OCI-LY7 (cell line): ENCODE measurements around the gene THSD7B. TPM values are rescaled to one million over a fixed set of nuclear protein-coding genes. Genes with fewer than 3 reads are reported as not detected.

Source experiments
- BruUV-seq: library from RNA; stranded (reverse); fragments of 400-500 nt; replicated peaks from 2 replicates; lab custom pipeline; 2021; lab: Mats Ljungman, UMichigan
- CTCF ChIA-PET: fragments of 300-600 bp; sonication (Branson Sonifier 250); formaldehyde crosslinking; loops from one replicate; lab custom pipeline; 2022; ENCODE audit warnings: antibody characterized with exemption; ENCODE audit not compliant: unreplicated experiment; lab: Charles Lee
- POLR2A ChIA-PET: fragments of 300-600 bp; sonication (Branson Sonifier 250); formaldehyde crosslinking; loops from one replicate; lab custom pipeline; 2022; ENCODE audit warnings: antibody characterized with exemption; lab: Charles Lee
- DNase-seq: peaks from one replicate; pipeline ENCODE4 v3.0.0-alpha.2; 2015; ENCODE audit warnings: low spot score
- H2AFZ ChIP-seq: fragments of 200-600 bp; sonication (generic), shearing (Covaris generic); 2 replicates; pipeline ENCODE4 v1.6.1; 2014; ENCODE audit warnings: mild to moderate bottlenecking, antibody characterized with exemption, low read length, moderate library complexity
- H3K27ac ChIP-seq: fragments of 200-600 bp; sonication (generic); 2 replicates; pipeline ENCODE4 v1.5.1; 2014; ENCODE audit warnings: mixed run types, low read depth, mild to moderate bottlenecking, moderate library complexity, low read length, inconsistent platforms; ENCODE audit not compliant: poor library complexity, severe bottlenecking
- H3K36me3 ChIP-seq: fragments of 200-600 bp; sonication (generic); 2 replicates; pipeline ENCODE4 v1.6.1; 2014; ENCODE audit warnings: mild to moderate bottlenecking, antibody characterized with exemption, low read length, moderate library complexity, mixed read lengths; ENCODE audit not compliant: insufficient read depth
- H3K4me1 ChIP-seq: fragments of 200-600 bp; sonication (generic); 2 replicates; pipeline ENCODE4 v1.5.1; 2014; ENCODE audit warnings: mild to moderate bottlenecking, low read length; ENCODE audit not compliant: insufficient read depth, poor library complexity, severe bottlenecking
- H3K4me2 ChIP-seq: fragments of 200-600 bp; sonication (generic); 2 replicates; pipeline ENCODE4 v1.6.1; 2014; ENCODE audit warnings: mild to moderate bottlenecking, low read length
- H3K4me3 ChIP-seq: fragments of 200-600 bp; sonication (generic); 2 replicates; pipeline ENCODE4 v1.5.1; 2014; ENCODE audit warnings: mild to moderate bottlenecking, low read depth, low read length; ENCODE audit not compliant: poor library complexity, severe bottlenecking
- H3K79me2 ChIP-seq: fragments of 200-600 bp; sonication (generic); 2 replicates; pipeline ENCODE4 v1.6.1; 2016; ENCODE audit warnings: low read depth, mild to moderate bottlenecking, low read length, moderate library complexity, mixed read lengths; ENCODE audit not compliant: insufficient read depth
- H3K9me2 ChIP-seq: fragments of 200-600 bp; sonication (generic); 2 replicates; pipeline ENCODE4 v1.6.1; 2016; ENCODE audit warnings: mild to moderate bottlenecking, low read length, mixed read lengths; ENCODE audit not compliant: insufficient read depth
- H3K9me3 ChIP-seq: fragments of 200-600 bp; sonication (generic); 2 replicates; pipeline ENCODE4 v1.6.1; 2014; ENCODE audit warnings: mild to moderate bottlenecking, mixed run types, low read length, mixed read lengths
- H4K20me1 ChIP-seq: fragments of 200-600 bp; sonication (generic); 2 replicates; pipeline ENCODE4 v1.6.1; 2014; ENCODE audit warnings: mild to moderate bottlenecking, antibody characterized with exemption, low read length, moderate library complexity, mixed read lengths; ENCODE audit not compliant: insufficient read depth
- CTCF ChIP-seq: fragments of 200-600 bp; sonication (generic); conservative IDR thresholded peaks from 2 replicates; pipeline ENCODE4 v1.5.1; 2014; ENCODE audit warnings: mild to moderate bottlenecking, antibody characterized with exemption, low read length, moderate library complexity, mixed read lengths
- EZH2phosphoT487 ChIP-seq: fragments of 200-600 bp; sonication (generic); IDR thresholded peaks from 2 replicates; pipeline ENCODE4 v1.6.1; 2018; ENCODE audit warnings: low read depth, borderline replicate concordance, mild to moderate bottlenecking, mixed run types, antibody characterized with exemption, low read length, moderate library complexity, mixed read lengths
- intact Hi-C: fragments of 100-400 bp; cut with micrococcal nuclease; formaldehyde crosslinking; loops from one replicate; pipeline ENCODE4 v1.10.0; 2022; ENCODE audit not compliant: unreplicated experiment
- total RNA-seq, 2 experiments: library from RNA; depleted of rRNA in 1 of 2; stranded (reverse); fragments of >200 nt in 1 of 2; shearing (Covaris generic) in 1 of 2; gene quantifications; 2 replicates each; pipeline ENCODE4 v1.2.3, GENCODE V29; 2014 to 2022

The THSD7B gene
- total RNA-seq, 2 experiments from 2014 or later, result 1.8 TPM

- Histone ChIP-seq H2AFZ (no peak overlapping the region), H4K20me1 (no peaks in the 10 kb centered on the region), H3K4me1 (no peaks in the 10 kb centered on the region), H3K4me2 (no peak overlapping the region), H3K27ac (no peak overlapping the region), H3K79me2 (no peaks in the 10 kb centered on the region), H3K4me3 (no peak overlapping the region), H3K9me3 (no peaks in the 10 kb centered on the region), H3K9me2 (no peaks in the 10 kb centered on the region), H3K36me3 (no peaks in the 10 kb centered on the region)
- no TSS peak for BruUV-seq
- intact Hi-C loops, result no loop called here
- CTCF ChIA-PET, result no interaction called here
- TF ChIP-seq EZH2phosphoT487 (no peak), CTCF (no peak)
- POLR2A ChIA-PET, result no interaction called here
- no peak for DNase-seq
Observed at GRCh38 chr2:136858656-136859055, 93.3 kb downstream of the THSD7B start.

GRCh38 chr2:136860443-136860958 is 95.2 kb downstream of the THSD7B start:
- no TSS peak for BruUV-seq

More at GRCh38 chr2:136860443-136860958, 95.2 kb downstream of the THSD7B start:
- no peak for TF ChIP-seq EZH2phosphoT487
- TF ChIP-seq CTCF, result no peak
- H3K9me3 ChIP-seq, result no peaks in the 10 kb centered on the region
- no peak overlapping the region for H3K27ac ChIP-seq
- H3K4me1 ChIP-seq, result no peaks in the 10 kb centered on the region
- POLR2A ChIA-PET, result no interaction called here
- H3K79me2 ChIP-seq, result no peaks in the 10 kb centered on the region
- H3K4me3 ChIP-seq, result no peak overlapping the region
- H3K9me2 ChIP-seq, result no peaks in the 10 kb centered on the region
- no peaks in the 10 kb centered on the region for H3K36me3 ChIP-seq
- H4K20me1 ChIP-seq, result no peaks in the 10 kb centered on the region
- no peak overlapping the region for H3K4me2 ChIP-seq
- DNase-seq, result no peak
- intact Hi-C loops, result no loop called here
- H2AFZ ChIP-seq, result no peak overlapping the region
- CTCF ChIA-PET, result no interaction called here
